IMR-90 (cell line): Measurements from ENCODE around the gene CACNA2D4. TPM values are rescaled to one million over a fixed set of nuclear protein-coding genes. Genes with fewer than 3 reads are reported as not detected.

ENCODE experiments used
- ATAC-seq: fragments of 200-7000 bp; cut with Tn5 transposase; 2 replicates; pipeline ENCODE4 v1.9.1; 2020; ENCODE audit warnings: low read depth, mild to moderate bottlenecking, moderate library complexity
- BruUV-seq: library from RNA; stranded (reverse); fragments of 400-500 nt; replicated peaks from 2 replicates; lab custom pipeline; 2021; lab: Mats Ljungman, UMichigan
- CTCF ChIA-PET: fragments of 300-600 bp; formaldehyde crosslinking; extraction: SDS; loops from one replicate; lab custom pipeline; 2021; ENCODE audit warnings: antibody characterized with exemption; lab: Yijun Ruan, JAX
- POLR2A ChIA-PET: fragments of 300-600 bp; sonication (Branson Sonifier 250); formaldehyde crosslinking; loops from one replicate; lab custom pipeline; 2022; ENCODE audit warnings: antibody characterized with exemption; ENCODE audit not compliant: unreplicated experiment; lab: Charles Lee
- DNase-seq: peaks from one replicate; pipeline ENCODE4 v3.0.0; 2013
- H2AFZ ChIP-seq: replicated peaks from 2 replicates; pipeline ENCODE3; 2013; ENCODE audit warnings: low read length, mild to moderate bottlenecking; ENCODE audit not compliant: poor library complexity
- H2AK5ac ChIP-seq: 2 replicates; pipeline ENCODE4 v1.6.1; 2013; ENCODE audit warnings: low read depth, low read length, inconsistent platforms
- H2AK9ac ChIP-seq: replicated peaks from 2 replicates; pipeline ENCODE3; 2013; ENCODE audit warnings: mild to moderate bottlenecking, low read depth, low read length, moderate library complexity; ENCODE audit not compliant: poor library complexity
- H2BK120ac ChIP-seq: 2 replicates; pipeline ENCODE4 v1.6.1; 2013; ENCODE audit warnings: low read depth, low read length, inconsistent platforms
- H2BK15ac ChIP-seq: 3 replicates; pipeline ENCODE4 v1.6.1; 2013; ENCODE audit warnings: low read depth, low read length, inconsistent platforms
- H2BK20ac ChIP-seq: 2 replicates; pipeline ENCODE4 v1.6.1; 2013; ENCODE audit warnings: low read depth, mild to moderate bottlenecking, inconsistent platforms, low read length, moderate library complexity
- H2BK5ac ChIP-seq: 2 replicates; pipeline ENCODE4 v1.6.1; 2013; ENCODE audit warnings: mild to moderate bottlenecking, low read depth, low read length, inconsistent platforms; ENCODE audit not compliant: poor library complexity, severe bottlenecking
- H3K14ac ChIP-seq: replicated peaks from 2 replicates; pipeline ENCODE4 v1.6.1; 2013; ENCODE audit warnings: low read depth, low read length, inconsistent platforms
- H3K18ac ChIP-seq: 2 replicates; pipeline ENCODE4 v1.6.1; 2013; ENCODE audit warnings: low read depth, low read length, control low read depth
- H3K23ac ChIP-seq: 2 replicates; pipeline ENCODE4 v1.6.1; 2013; ENCODE audit warnings: low read depth, low read length, inconsistent platforms
- H3K27ac ChIP-seq: 2 replicates; pipeline ENCODE4 v1.5.1; 2013; ENCODE audit warnings: mild to moderate bottlenecking, control low read depth, low read length; ENCODE audit not compliant: insufficient read depth
- H3K27me3 ChIP-seq: 2 replicates; pipeline ENCODE4 v1.6.1; 2013; ENCODE audit warnings: low read length; ENCODE audit not compliant: control insufficient read depth, insufficient read depth
- H3K36me3 ChIP-seq: 2 replicates; pipeline ENCODE4 v1.6.1; 2013; ENCODE audit warnings: low read length, mixed read lengths; ENCODE audit not compliant: control insufficient read depth, insufficient read depth
- H3K4ac ChIP-seq: 2 replicates; pipeline ENCODE4 v1.6.1; 2013; ENCODE audit warnings: low read depth, low read length, inconsistent platforms
- H3K4me1 ChIP-seq: 2 replicates; pipeline ENCODE4 v1.6.1; 2013; ENCODE audit warnings: low read length, mixed read lengths; ENCODE audit not compliant: control insufficient read depth, insufficient read depth
- H3K4me2 ChIP-seq: 2 replicates; pipeline ENCODE4 v1.6.1; 2013; ENCODE audit warnings: low read depth, mild to moderate bottlenecking, control low read depth, low read length, moderate library complexity
- H3K4me3 ChIP-seq: 2 replicates; pipeline ENCODE4 v1.5.1; 2013; ENCODE audit warnings: low read depth, mild to moderate bottlenecking, control low read depth, low read length, moderate library complexity; ENCODE audit not compliant: insufficient read depth
- H3K56ac ChIP-seq: 2 replicates; pipeline ENCODE4 v1.6.1; 2013; ENCODE audit warnings: low read length, inconsistent platforms; ENCODE audit not compliant: insufficient read depth; ENCODE audit errors: extremely low read depth
- H3K79me1 ChIP-seq, 2 experiments: 2 replicates each; pipeline ENCODE4 v1.6.1; 2013; ENCODE audit warnings: low read length in 2 of 2, inconsistent platforms in 1 of 2, low read depth in 1 of 2
- H3K9ac ChIP-seq: 2 replicates; pipeline ENCODE4 v1.6.1; 2013; ENCODE audit warnings: low read depth, low read length, control low read depth
- H3K9me1 ChIP-seq: 2 replicates; pipeline ENCODE4 v1.6.1; 2013; ENCODE audit warnings: low read length, inconsistent platforms; ENCODE audit not compliant: insufficient read depth
- H3K9me3 ChIP-seq: 2 replicates; pipeline ENCODE4 v1.6.1; 2013; ENCODE audit warnings: low read length; ENCODE audit not compliant: control insufficient read depth, insufficient read depth
- H4K20me1 ChIP-seq: 2 replicates; pipeline ENCODE4 v1.6.1; 2013; ENCODE audit warnings: low read length, inconsistent platforms; ENCODE audit not compliant: insufficient read depth
- H4K5ac ChIP-seq: 2 replicates; pipeline ENCODE4 v1.6.1; 2013; ENCODE audit warnings: mild to moderate bottlenecking, low read depth, low read length, control low read depth
- H4K8ac ChIP-seq, 2 experiments: 2 replicates each; pipeline ENCODE4 v1.6.1; 2013; ENCODE audit warnings: low read depth in 2 of 2, low read length in 2 of 2, control low read depth in 1 of 2, inconsistent platforms in 1 of 2
- H4K91ac ChIP-seq: 2 replicates; pipeline ENCODE4 v1.6.1; 2013; ENCODE audit warnings: low read depth, low read length, inconsistent platforms; ENCODE audit not compliant: insufficient read depth
- BHLHE40 ChIP-seq: fragments of 150-350 bp; IDR thresholded peaks from 2 replicates; pipeline ENCODE4 v1.6.1; 2016; ENCODE audit warnings: mild to moderate bottlenecking, low read depth, low read length
- CEBPB ChIP-seq: IDR thresholded peaks from 2 replicates; pipeline ENCODE4 v1.6.1; 2012; ENCODE audit warnings: low read depth, low read length, improper control_type of control experiment
- CHD1 ChIP-seq: IDR thresholded peaks from 2 replicates; pipeline ENCODE4 v1.6.1; 2012; ENCODE audit warnings: low read depth, low read length, improper control_type of control experiment
- CTCF ChIP-seq: conservative IDR thresholded peaks from 2 replicates; pipeline ENCODE4 v1.5.1; 2012; ENCODE audit warnings: mild to moderate bottlenecking, low read depth, low read length, improper control_type of control experiment
- ELK1 ChIP-seq: fragments of 150-350 bp; IDR thresholded peaks from 2 replicates; pipeline ENCODE4 v1.6.1; 2016; ENCODE audit warnings: low read depth, mild to moderate bottlenecking, low read length, moderate library complexity, borderline replicate concordance
- FOS ChIP-seq: fragments of 150-350 bp; IDR thresholded peaks from 2 replicates; pipeline ENCODE4 v1.6.1; 2016; ENCODE audit warnings: low read depth, low read length
- MAFK ChIP-seq: IDR thresholded peaks from 2 replicates; pipeline ENCODE4 v1.6.1; 2012; ENCODE audit warnings: low read depth, low read length, improper control_type of control experiment
- MAZ ChIP-seq: IDR thresholded peaks from 2 replicates; pipeline ENCODE4 v1.6.1; 2012; ENCODE audit warnings: low read depth, mild to moderate bottlenecking, low read length, improper control_type of control experiment, moderate library complexity, borderline replicate concordance
- MXI1 ChIP-seq: IDR thresholded peaks from 2 replicates; pipeline ENCODE4 v1.6.1; 2012; ENCODE audit warnings: low read depth, mild to moderate bottlenecking, low read length, moderate library complexity, borderline replicate concordance
- NFE2L2 ChIP-seq: fragments of 150-350 bp; IDR thresholded peaks from 2 replicates; pipeline ENCODE4 v1.6.1; 2016; ENCODE audit warnings: low read depth, mild to moderate bottlenecking, low read length
- POLR2A ChIP-seq: IDR thresholded peaks from 2 replicates; pipeline ENCODE4 v1.6.1; 2012; ENCODE audit warnings: mild to moderate bottlenecking, low read depth, low read length
- RAD21 ChIP-seq: IDR thresholded peaks from 2 replicates; pipeline ENCODE4 v1.6.1; 2012; ENCODE audit warnings: low read length, improper control_type of control experiment
- RCOR1 ChIP-seq: IDR thresholded peaks from 2 replicates; pipeline ENCODE4 v1.6.1; 2012; ENCODE audit warnings: mild to moderate bottlenecking, low read length, improper control_type of control experiment; ENCODE audit not compliant: insufficient replicate concordance
- RFX5 ChIP-seq: IDR thresholded peaks from 2 replicates; pipeline ENCODE4 v1.8.0; 2012; ENCODE audit warnings: low read depth, mild to moderate bottlenecking, low read length, moderate library complexity
- SMC3 ChIP-seq: fragments of 150-350 bp; IDR thresholded peaks from 2 replicates; pipeline ENCODE4 v1.6.1; 2016; ENCODE audit warnings: low read depth, mild to moderate bottlenecking, antibody characterized with exemption, low read length, moderate library complexity
- USF2 ChIP-seq: fragments of 150-350 bp; IDR thresholded peaks from 2 replicates; pipeline ENCODE4 v1.6.1; 2017; ENCODE audit warnings: mild to moderate bottlenecking, antibody characterized with exemption, low read length, low read depth
- WGBS, 2 experiments: methylation state at CpG; one replicate each; pipeline versions ENCODE4 v1.1.5 to v1.1.7; 2013; ENCODE audit warnings: missing lambda C conversion rate in 2 of 2; ENCODE audit not compliant: insufficient read length in 1 of 2; ENCODE audit errors: extremely low coverage in 2 of 2; 5-methylcytosine and 5-hydroxymethylcytosine counted together
- dilution Hi-C: fragments of 300-500 bp; cut with HindIII; formaldehyde crosslinking; loops from one replicate; pipeline ENCODE4 v1.14.3; 2018; ENCODE audit warnings: low sequenced_read_pairs; ENCODE audit not compliant: unreplicated experiment
- in situ Hi-C: fragments of 300-500 bp; cut with MboI; formaldehyde crosslinking; loops from 3 replicates; pipeline ENCODE4 v1.14.3; 2019; ENCODE audit warnings: low sequenced_read_pairs, inconsistent platforms, mixed read lengths
- intact Hi-C: fragments of 100-400 bp; cut with micrococcal nuclease; formaldehyde crosslinking; loops from 2 replicates; pipeline ENCODE4 v1.10.0; 2022
- polyA plus RNA-seq, 3 experiments: library from polyadenylated mRNA; depleted of rRNA; stranded (reverse); fragments of >200 nt; gene quantifications; 2 replicates each; pipeline ENCODE4 v1.2.3, GENCODE V29; 2012; ENCODE audit warnings: low replicate concordance in 1 of 3
- total RNA-seq: library from RNA; depleted of rRNA; stranded (reverse); fragments of >200 nt; gene quantifications from 2 replicates; pipeline ENCODE4 v1.2.3, GENCODE V29; 2012

CACNA2D4 gene
- total and polyA plus RNA-seq, 2 of the 4 experiments (the other 2 are of a cell fraction) = 0.18 to 0.22 TPM

GRCh38 chr12:1830401-1830845, 88.0 kb downstream of the CACNA2D4 start:
- H3K27me3 ChIP-seq = peaks cover 59% of the 10 kb centered on the region
- no peak for DNase-seq

More at GRCh38 chr12:1830401-1830845, 88.0 kb downstream of the CACNA2D4 start:
- TF ChIP-seq FOS = no peak
- TF ChIP-seq MAFK = no peak
- no peak for TF ChIP-seq CEBPB
- TF ChIP-seq BHLHE40 = no peak
- TF ChIP-seq RAD21 = no peak
- no peak for TF ChIP-seq POLR2A
- no peak for TF ChIP-seq ELK1
- TF ChIP-seq MXI1 = no peak
- TF ChIP-seq NFE2L2 = no peak
- no peak for TF ChIP-seq CHD1
- no peak for TF ChIP-seq MAZ
- TF ChIP-seq SMC3 = no peak
- no peak for TF ChIP-seq RFX5
- no peak for TF ChIP-seq CTCF
- TF ChIP-seq USF2 = no peak
- no peak for TF ChIP-seq RCOR1
- Histone ChIP-seq H2BK5ac (no peak overlapping the region), H3K9me1 (no peaks in the 10 kb centered on the region), H2AK9ac (no peak overlapping the region), H2BK20ac (no peak overlapping the region), H3K23ac (no peak overlapping the region), H4K5ac (no peak overlapping the region), H3K4me3 (no peak overlapping the region), H3K4me2 (no peak overlapping the region), H2AFZ (no peak overlapping the region), H4K91ac (no peak overlapping the region), H2BK15ac (no peak overlapping the region), H3K36me3 (no peaks in the 10 kb centered on the region), H3K56ac (no peak overlapping the region), H2BK120ac (no peak overlapping the region), H3K27ac (no peak overlapping the region), H3K9me3 (no peaks in the 10 kb centered on the region), H3K14ac (no peak overlapping the region), H4K8ac (no peak overlapping the region), H3K9ac (no peak overlapping the region), H4K20me1 (no peaks in the 10 kb centered on the region; the same call in 1 of the 2 replicates), H3K18ac (no peak overlapping the region), H3K4ac (no peak overlapping the region), H3K79me1 (no peaks in the 10 kb centered on the region), H2AK5ac (no peak overlapping the region), H3K4me1 (no peaks in the 10 kb centered on the region)
- dilution Hi-C loops = no loop called here
- 0% methylated on average over 1 of the region's 3 CpGs; no CpG with 5 or more reads in 1 of the 2 experiments for WGBS, 2 experiments
- intact Hi-C loops = no loop called here
- no peak for ATAC-seq
- ChIA-PET CTCF (no interaction called here), POLR2A (no interaction called here)
- in situ Hi-C loops = no loop called here
- no TSS peak for BruUV-seq
